DOHH2 (cell line): ENCODE results near the gene RUSC2.

Source experiments
- EZH2phosphoT487 ChIP-seq: fragments of 200-600 bp; sonication (generic); IDR thresholded peaks from 2 replicates; pipeline ENCODE4 v1.6.1; 2017; ENCODE audit warnings: borderline replicate concordance, mild to moderate bottlenecking, antibody characterized with exemption, low read length, moderate library complexity, mixed read lengths
- TF ChIP-seq, protein P1 (sequence below): fragments of 200-600 bp; sonication (generic); IDR thresholded peaks from one replicate; pipeline ENCODE4 v1.5.1; 2014; ENCODE audit warnings: antibody characterized with exemption, mild to moderate bottlenecking, low read depth, low read length; ENCODE audit not compliant: poor library complexity, severe bottlenecking

DNA sequence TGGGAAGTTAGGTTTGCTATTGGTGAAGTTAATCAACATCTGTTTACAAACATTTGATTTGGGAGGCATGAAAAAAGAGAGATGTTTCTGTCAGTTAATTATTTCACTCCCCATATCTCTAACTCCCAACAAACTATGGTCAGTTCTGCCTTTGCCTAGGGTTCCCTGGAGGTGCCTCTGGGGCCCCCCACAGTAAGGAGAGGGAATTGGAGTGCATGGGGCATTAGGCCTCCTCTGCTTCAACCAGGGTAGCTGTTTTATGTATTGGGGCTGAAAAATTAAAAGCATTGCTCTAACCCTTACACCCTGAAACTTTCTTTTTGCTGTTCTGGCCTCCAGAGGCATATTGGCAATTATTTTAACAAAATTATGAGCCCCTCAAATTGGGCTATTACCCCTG, 32.3 kb downstream of the RUSC2 start:
- TF ChIP-seq, protein P1, sequence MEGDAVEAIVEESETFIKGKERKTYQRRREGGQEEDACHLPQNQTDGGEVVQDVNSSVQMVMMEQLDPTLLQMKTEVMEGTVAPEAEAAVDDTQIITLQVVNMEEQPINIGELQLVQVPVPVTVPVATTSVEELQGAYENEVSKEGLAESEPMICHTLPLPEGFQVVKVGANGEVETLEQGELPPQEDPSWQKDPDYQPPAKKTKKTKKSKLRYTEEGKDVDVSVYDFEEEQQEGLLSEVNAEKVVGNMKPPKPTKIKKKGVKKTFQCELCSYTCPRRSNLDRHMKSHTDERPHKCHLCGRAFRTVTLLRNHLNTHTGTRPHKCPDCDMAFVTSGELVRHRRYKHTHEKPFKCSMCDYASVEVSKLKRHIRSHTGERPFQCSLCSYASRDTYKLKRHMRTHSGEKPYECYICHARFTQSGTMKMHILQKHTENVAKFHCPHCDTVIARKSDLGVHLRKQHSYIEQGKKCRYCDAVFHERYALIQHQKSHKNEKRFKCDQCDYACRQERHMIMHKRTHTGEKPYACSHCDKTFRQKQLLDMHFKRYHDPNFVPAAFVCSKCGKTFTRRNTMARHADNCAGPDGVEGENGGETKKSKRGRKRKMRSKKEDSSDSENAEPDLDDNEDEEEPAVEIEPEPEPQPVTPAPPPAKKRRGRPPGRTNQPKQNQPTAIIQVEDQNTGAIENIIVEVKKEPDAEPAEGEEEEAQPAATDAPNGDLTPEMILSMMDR, result no peak
- TF ChIP-seq EZH2phosphoT487, result no peak
